T-cell (primary cell): ENCODE data around the gene CAPN8. TPM values are rescaled to one million over a fixed set of nuclear protein-coding genes. Genes with fewer than 3 reads are reported as not detected.
A peak's percentile ranks its signal among the peaks of the same experiment; 100 is the strongest.

Source experiments
- ATAC-seq, 4 experiments: fragments of 200-7000 bp in 3 of 4; fragments of 150-1000 bp in 1 of 4; cut with Tn5 transposase; replicated peaks in 1 of 4; 1 replicate in 3 of 4; 2 replicates in 1 of 4; pipeline ENCODE4 v1.10.0; 2021; ENCODE audit warnings: moderate library complexity in 3 of 4, mild to moderate bottlenecking in 2 of 4, moderate number of reproducible peaks in 1 of 4
- CTCF ChIA-PET, 2 donors: fragments of 300-600 bp; sonication (Branson Sonifier 250); formaldehyde crosslinking; loops; one replicate each; lab custom pipeline; 2022; ENCODE audit warnings: antibody characterized with exemption in 2 of 2; lab: Charles Lee
- POLR2A ChIA-PET, 2 donors: fragments of 300-600 bp; sonication (Branson Sonifier 250); formaldehyde crosslinking; loops; one replicate each; lab custom pipeline; 2022; ENCODE audit warnings: antibody characterized with exemption in 2 of 2; lab: Charles Lee
- DNase-seq, 35 experiments: peaks; one replicate each; pipeline versions ENCODE4 v3.0.0 to v3.0.0-alpha.2; 2013 to 2023
- H3K27ac ChIP-seq: one replicate; pipeline ENCODE4 v1.5.1; 2013; ENCODE audit warnings: low read length
- H3K27me3 ChIP-seq, 2 experiments: replicated peaks in 1 of 2; 1 replicate in 1 of 2; 2 replicates in 1 of 2; pipeline versions ENCODE4 v1.6.1 to v1.7.0; 2013; ENCODE audit warnings: low read length in 1 of 2, mixed read lengths in 1 of 2; ENCODE audit not compliant: control insufficient read depth in 2 of 2, insufficient read depth in 2 of 2; ENCODE audit errors: extremely low read depth in 1 of 2
- H3K36me3 ChIP-seq, 2 donors: 1 replicate in 1 of 2; 2 replicates in 1 of 2; pipeline versions ENCODE4 v1.6.1 to v1.7.0; 2013; ENCODE audit warnings: low read length in 1 of 2; ENCODE audit not compliant: control insufficient read depth in 2 of 2, insufficient read depth in 1 of 2; ENCODE audit errors: extremely low read depth in 1 of 2
- H3K4me1 ChIP-seq, 2 experiments: 1 replicate in 1 of 2; 2 replicates in 1 of 2; pipeline versions ENCODE4 v1.6.1 to v1.7.0; 2013; ENCODE audit warnings: low read length in 2 of 2, mixed read lengths in 1 of 2; ENCODE audit not compliant: insufficient read depth in 2 of 2, control insufficient read depth in 1 of 2; ENCODE audit errors: extremely low read depth in 1 of 2
- H3K4me3 ChIP-seq, 2 donors: 1 replicate in 1 of 2; 2 replicates in 1 of 2; pipeline versions ENCODE4 v1.5.1 to v1.7.0; 2013; ENCODE audit warnings: mild to moderate bottlenecking in 2 of 2, low read length in 1 of 2, moderate library complexity in 1 of 2; ENCODE audit not compliant: control insufficient read depth in 1 of 2; ENCODE audit errors: extremely low read depth in 1 of 2
- H3K9me3 ChIP-seq: 2 replicates; pipeline ENCODE4 v1.7.0; 2013
- H3K27ac Mint-ChIP-seq, 2 donors: one replicate each; pipeline ENCODE4 v1.8.0; 2020 to 2021; ENCODE audit warnings: mild to moderate bottlenecking in 2 of 2, mixed read lengths in 2 of 2
- H3K27me3 Mint-ChIP-seq, 2 donors: one replicate each; pipeline ENCODE4 v1.8.0; 2021 to 2022; ENCODE audit warnings: mixed read lengths in 2 of 2
- H3K36me3 Mint-ChIP-seq: one replicate; pipeline ENCODE4 v1.8.0; 2021; ENCODE audit warnings: mixed read lengths
- H3K4me1 Mint-ChIP-seq, 3 donors: one replicate each; pipeline ENCODE4 v1.8.0; 2020 to 2022; ENCODE audit warnings: mixed read lengths in 3 of 3, mild to moderate bottlenecking in 1 of 3
- H3K4me3 Mint-ChIP-seq, 3 donors: one replicate each; pipeline ENCODE4 v1.8.0; 2020 to 2022; ENCODE audit warnings: mild to moderate bottlenecking in 3 of 3, mixed read lengths in 3 of 3, moderate library complexity in 3 of 3
- H3K9me3 Mint-ChIP-seq, 3 donors: one replicate each; pipeline ENCODE4 v1.8.0; 2020 to 2022; ENCODE audit warnings: mixed read lengths in 3 of 3
- WGBS: methylation state at CpG from one replicate; pipeline ENCODE4 v1.1.5; 2013; ENCODE audit warnings: missing lambda C conversion rate; ENCODE audit not compliant: insufficient coverage; 5-methylcytosine and 5-hydroxymethylcytosine counted together
- total RNA-seq, 35 experiments: library from RNA in 6 of 35; stranded (reverse) in 6 of 35; fragments of 120-200 nt in 1 of 35; gene quantifications; one replicate each; pipeline versions ENCODE4 v1.2.1 to v1.2.4 and lab custom pipeline; 2013 to 2026

CAPN8 gene
- total RNA-seq (under 1 TPM; 0.38 to 0.99 (median 0.56) TPM), total RNA-seq (lab: John Stamatoyannopoulos, UW) (0 to 0.85 (median 0.13) reads per million in 29 experiments)
- total RNA-seq (2013), result 0.88 TPM

DNA sequence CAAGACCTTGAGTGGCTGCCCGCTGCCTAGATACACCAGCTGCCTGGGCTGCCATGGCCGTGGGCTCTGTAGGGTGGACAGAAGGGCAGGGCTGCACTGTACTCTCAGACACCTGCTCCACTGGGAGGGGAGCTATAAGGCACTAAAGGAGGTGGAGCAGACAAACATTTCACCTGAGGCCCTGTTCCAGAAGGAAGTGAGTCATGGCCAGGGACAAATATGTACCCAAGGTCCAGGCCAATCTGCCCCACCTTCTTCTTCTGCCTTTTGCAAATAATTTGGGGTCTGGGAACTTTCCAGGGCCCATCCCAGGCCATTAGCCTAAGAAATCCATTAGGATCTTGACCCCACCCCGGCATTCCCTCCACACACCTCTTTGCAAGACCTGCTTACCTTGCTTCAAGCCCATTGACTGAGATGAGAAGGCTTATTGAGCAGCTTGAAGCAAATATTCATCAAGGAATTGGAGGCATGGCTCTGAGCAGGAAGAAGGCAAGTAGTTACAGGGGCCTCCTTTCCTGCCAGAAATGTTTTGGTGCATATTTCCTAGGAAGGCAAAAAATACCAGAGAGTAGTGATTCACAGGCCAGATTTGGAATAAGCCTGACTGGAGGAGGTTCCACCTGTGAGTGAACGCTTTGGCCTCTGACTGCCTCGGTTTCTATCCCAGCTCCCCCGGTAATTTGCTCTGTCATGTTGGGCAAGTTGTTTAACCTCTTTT, at the start of gene CAPN8:
Gene CAPN8, minus strand, starts transcription at position 110 of the 721 bp plus-strand sequence. Its CDS starts 55 bp downstream, at position 55.
- H3K4me3 ChIP-seq, result no peak within 1 kb of the TSS
- no peaks in the 10 kb centered on the region for H3K36me3 Mint-ChIP-seq
- POLR2A ChIA-PET, result no interaction called here
- 86% methylated on average over 2 of the region's 6 CpGs for WGBS
- no peak within 1 kb of the TSS for H3K4me3 Mint-ChIP-seq
- peaks cover 0 to 2% of the 10 kb centered on the region in 2 experiments for H3K27me3 ChIP-seq
- no peaks in the 10 kb centered on the region for H3K36me3 ChIP-seq
- H3K27me3 Mint-ChIP-seq, result no peaks in the 10 kb centered on the region
- no peaks in the 10 kb centered on the region for H3K9me3 ChIP-seq
- H3K4me1 Mint-ChIP-seq, result peaks cover 0 to 5% (median 0%) of the 10 kb centered on the region in 3 donors
- H3K27ac Mint-ChIP-seq, result no peak within 1 kb of the TSS
- H3K4me1 ChIP-seq, result no peaks in the 10 kb centered on the region
- H3K27ac ChIP-seq, result no peak within 1 kb of the TSS
- H3K9me3 Mint-ChIP-seq, result no peaks in the 10 kb centered on the region
- CTCF ChIA-PET, result no interaction called here
- ATAC-seq (no peak), DNase-seq (no peak)

DNA sequence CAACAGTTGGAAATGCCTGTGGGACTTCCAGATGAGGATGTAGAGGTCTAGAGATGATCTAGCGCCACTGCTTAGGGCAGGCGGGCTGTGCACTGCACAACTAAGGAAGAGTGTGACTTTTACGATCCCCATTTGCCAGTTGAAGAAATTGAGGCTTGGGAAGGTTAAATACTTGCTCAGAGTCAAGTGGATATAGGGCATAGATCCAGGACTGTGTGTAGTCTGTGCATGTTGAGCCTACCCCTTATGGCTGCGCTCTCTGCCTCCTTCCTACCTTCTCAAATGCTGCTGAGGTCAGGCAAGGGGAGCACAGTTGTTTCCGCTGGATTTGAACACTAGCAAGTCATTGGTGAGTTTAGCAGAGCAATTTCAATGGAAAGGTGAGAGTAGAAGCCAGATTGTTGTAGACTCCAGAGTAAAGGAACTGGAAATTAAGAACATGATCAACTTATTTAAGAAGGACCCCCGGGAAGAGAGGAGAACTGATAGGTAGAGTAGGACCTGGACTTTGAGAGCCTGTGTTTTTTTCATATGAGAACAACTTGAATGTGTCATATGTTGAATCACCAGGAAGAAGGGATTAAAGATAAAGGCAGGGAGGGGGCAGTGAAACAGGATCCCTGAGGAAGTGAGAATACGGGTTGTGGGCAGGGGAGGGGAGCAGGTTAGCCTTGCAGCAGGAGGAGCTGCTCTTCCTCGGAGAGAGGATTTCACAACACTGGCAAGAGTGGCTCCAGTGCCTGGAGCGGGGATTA, 49.5 kb upstream of the CAPN8 start:
- ChIA-PET CTCF (no interaction called here), POLR2A (no interaction called here)
- Mint-ChIP-seq H3K36me3 (peaks cover 20% of the 10 kb centered on the region), H3K27me3 (no peaks in the 10 kb centered on the region), H3K4me3 (peak overlapping the region; percentile 51 to 83 (median 77)), H3K4me1 (peaks cover 69 to 82% (median 81%) of the 10 kb centered on the region in 3 donors), H3K27ac (peak overlapping the region; percentile 97), H3K9me3 (no peaks in the 10 kb centered on the region)
- ATAC-seq, result no peak
- no peak overlapping the region for H3K4me3 ChIP-seq
- peaks cover 43 to 80% of the 10 kb centered on the region in 2 experiments for H3K4me1 ChIP-seq
- DNase-seq, result no peak
- peaks cover 0 to 27% of the 10 kb centered on the region in 2 donors for H3K36me3 ChIP-seq
- peak overlapping the region; percentile 83 for H3K27ac ChIP-seq
- H3K27me3 ChIP-seq, result no peaks in the 10 kb centered on the region
- H3K9me3 ChIP-seq, result no peaks in the 10 kb centered on the region
- 61% methylated on average over 6 of the region's 9 CpGs for WGBS

- CTCF ChIA-PET, result no interaction called here
These were observed 48.9 kb upstream of the CAPN8 start for GRCh38 chr1:223714421-223714724.

DNA sequence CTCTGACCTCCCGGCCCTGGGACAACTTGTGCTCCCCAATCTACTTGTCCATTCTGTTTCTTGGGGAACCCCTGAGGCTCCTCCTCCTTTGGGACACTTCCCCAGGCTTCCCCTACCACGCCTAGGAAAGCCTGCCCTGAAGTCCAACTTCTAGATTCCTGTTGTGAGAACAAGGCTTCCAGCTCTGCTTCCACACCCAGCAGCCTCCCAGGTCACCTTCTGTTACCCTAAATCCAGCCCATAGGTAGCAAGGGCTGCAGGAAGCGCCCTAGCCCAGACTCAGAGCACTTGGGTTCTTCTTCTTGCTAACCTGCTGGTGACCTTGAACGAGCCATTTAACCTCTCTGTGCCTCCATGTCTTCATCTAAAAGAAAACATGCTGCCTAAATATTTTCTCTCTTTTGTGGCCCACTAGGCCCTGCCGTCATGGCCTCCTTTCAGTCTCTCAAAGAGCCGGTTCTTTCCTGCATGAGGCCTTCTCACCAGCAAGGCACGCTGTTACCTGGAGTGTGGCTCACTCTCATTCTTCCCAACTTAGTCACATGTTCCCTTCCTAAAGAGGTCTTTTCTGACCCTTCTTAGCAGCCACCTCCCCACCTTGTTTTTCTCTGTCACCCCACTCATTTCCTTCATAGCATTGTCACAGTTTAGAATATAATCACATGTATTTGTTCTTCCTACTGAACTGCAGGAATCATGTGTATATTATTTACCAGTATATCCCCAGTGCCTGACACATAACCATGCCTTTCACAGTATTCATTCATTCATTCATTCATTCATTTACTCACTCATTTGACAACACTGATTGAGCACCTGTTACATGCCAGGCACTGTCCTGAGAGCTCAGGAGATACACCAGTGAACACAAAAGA, 48.3 kb upstream of the CAPN8 start:
- H3K4me1 Mint-ChIP-seq, result peaks cover 71 to 79% (median 73%) of the 10 kb centered on the region in 3 donors
- no peaks in the 10 kb centered on the region for H3K27me3 ChIP-seq
- 42% methylated on average over 7 of the region's 7 CpGs for whole genome bisulfite sequencing
- POLR2A ChIA-PET, result no interaction called here
- H3K9me3 Mint-ChIP-seq, result no peaks in the 10 kb centered on the region
- peak overlapping the region; percentile 95 to 97 for H3K27ac Mint-ChIP-seq
- DNase-seq, result peak in 7 of 35 experiments; percentile 10 to 46 (median 15)
- H3K27ac ChIP-seq, result peak overlapping the region; percentile 83
- ATAC-seq, result peak in 1 of 4 experiments; percentile 9
- H3K36me3 Mint-ChIP-seq, result peaks cover 10% of the 10 kb centered on the region
- H3K4me1 ChIP-seq, result peaks cover 43 to 73% of the 10 kb centered on the region in 2 experiments
- CTCF ChIA-PET, result interaction anchor here in 1 of 2 donors (0.8 kb wide), 1 partner anchor 35 kb away, joined by 3 read pairs; no protein-coding TSS in a partner anchor
- H3K27me3 Mint-ChIP-seq, result no peaks in the 10 kb centered on the region
- peak overlapping the region; percentile 66 to 86 for H3K4me3 ChIP-seq
- no peaks in the 10 kb centered on the region for H3K9me3 ChIP-seq
- peaks cover 0 to 15% of the 10 kb centered on the region in 2 donors for H3K36me3 ChIP-seq
- peak overlapping the region; percentile 83 to 96 (median 85) for H3K4me3 Mint-ChIP-seq

More at GRCh38 chr1:223714421-223714724, 48.9 kb upstream of the CAPN8 start:
- Histone ChIP-seq H3K27ac (peak overlapping the region; percentile 83), H3K9me3 (no peaks in the 10 kb centered on the region), H3K36me3 (peaks cover 0 to 21% of the 10 kb centered on the region in 2 donors), H3K4me3 (peak overlapping the region in 1 of 2 donors; percentile 86), H3K4me1 (peaks cover 43 to 75% of the 10 kb centered on the region in 2 experiments), H3K27me3 (no peaks in the 10 kb centered on the region)
- no peaks in the 10 kb centered on the region for H3K27me3 Mint-ChIP-seq
- peak overlapping the region; percentile 97 for H3K27ac Mint-ChIP-seq
- WGBS, result no CpG with 5 or more reads among the region's 2 CpGs
- H3K4me1 Mint-ChIP-seq, result peaks cover 69 to 80% (median 76%) of the 10 kb centered on the region in 3 donors
- H3K36me3 Mint-ChIP-seq, result peaks cover 14% of the 10 kb centered on the region
- peak overlapping the region; percentile 83 to 96 (median 85) for H3K4me3 Mint-ChIP-seq
- POLR2A ChIA-PET, result no interaction called here
- DNase-seq (no peak), ATAC-seq (no peak)
- no peaks in the 10 kb centered on the region for H3K9me3 Mint-ChIP-seq

- ATAC-seq (peak; percentile 39 to 60 (median 46)), DNase-seq (peak in 26 of 35 experiments; percentile 4 to 64 (median 27))
- peaks cover 0 to 6% of the 10 kb centered on the region in 2 donors for H3K36me3 ChIP-seq
- H3K27me3 Mint-ChIP-seq, result no peaks in the 10 kb centered on the region
- no peaks in the 10 kb centered on the region for H3K27me3 ChIP-seq
- peak overlapping the region; percentile 71 to 86 for H3K4me3 ChIP-seq
- peak overlapping the region; percentile 83 for H3K27ac ChIP-seq
- H3K4me1 ChIP-seq, result peaks cover 42 to 65% of the 10 kb centered on the region in 2 experiments
- peak overlapping the region; percentile 83 to 96 (median 85) for H3K4me3 Mint-ChIP-seq
- peak overlapping the region; percentile 95 to 97 for H3K27ac Mint-ChIP-seq
- no peaks in the 10 kb centered on the region for H3K9me3 Mint-ChIP-seq
- peaks cover 65 to 77% (median 72%) of the 10 kb centered on the region in 3 donors for H3K4me1 Mint-ChIP-seq
- ChIA-PET CTCF (interaction anchor here in 1 of 2 donors (0.8 kb wide), 1 partner anchor 36 kb away, joined by 3 read pairs; no protein-coding TSS in a partner anchor), POLR2A (interaction anchor here in 1 of 2 donors (0.6 kb wide), 1 partner anchor 53 kb away, joined by 3 read pairs; no protein-coding TSS in a partner anchor)
- no peaks in the 10 kb centered on the region for H3K9me3 ChIP-seq
- WGBS, result 3% methylated on average over 32 of the region's 40 CpGs
- H3K36me3 Mint-ChIP-seq, result peaks cover 5% of the 10 kb centered on the region
These were observed 47.5 kb upstream of the CAPN8 start for GRCh38 chr1:223712850-223713474.
